Stimulated activated CD8-positive, alpha-beta memory T cell treated with anti-CD3 and anti-CD28 coated beads, Interleukin-4, amount 100 ng/mL, for 24 hours (primary cell): ENCODE measurements around the gene GRIK2.

ENCODE experiments used
- DNase-seq: peaks from one replicate; pipeline ENCODE4 v3.0.0-alpha.2; 2020; ENCODE audit warnings: low read depth

Gene GRIK2

GRCh38 chr6:101458336-101458735 lies 64.8 kb downstream of the GRIK2 start:
- DNase-seq: no peak

DNA sequence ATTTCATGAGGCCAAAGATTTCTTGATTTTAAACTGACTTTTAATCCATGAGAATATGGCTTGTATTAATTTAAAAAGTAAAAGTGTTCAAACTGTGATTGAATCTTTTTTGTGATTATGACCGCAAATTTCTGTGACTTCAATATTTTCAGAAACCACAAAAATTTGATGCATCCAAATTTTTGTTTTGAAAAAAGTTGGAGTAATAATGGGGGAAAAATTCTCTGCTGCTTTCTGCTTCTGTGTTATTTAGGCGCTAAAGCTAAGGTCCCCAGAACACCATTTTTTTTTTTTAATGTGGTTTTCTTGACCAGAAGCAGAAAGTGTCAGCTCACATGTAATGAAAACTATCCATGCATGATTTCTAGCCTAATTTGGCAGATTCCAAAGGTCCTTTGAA lies 65.3 kb downstream of the GRIK2 start:
- no peak for DNase-seq

- no peak for DNase-seq
Observed at GRCh38 chr6:101462576-101462975, 69.1 kb downstream of the GRIK2 start.

- DNase-seq: no peak
Observed at GRCh38 chr6:101465863-101466262, 72.4 kb downstream of the GRIK2 start.

DNA sequence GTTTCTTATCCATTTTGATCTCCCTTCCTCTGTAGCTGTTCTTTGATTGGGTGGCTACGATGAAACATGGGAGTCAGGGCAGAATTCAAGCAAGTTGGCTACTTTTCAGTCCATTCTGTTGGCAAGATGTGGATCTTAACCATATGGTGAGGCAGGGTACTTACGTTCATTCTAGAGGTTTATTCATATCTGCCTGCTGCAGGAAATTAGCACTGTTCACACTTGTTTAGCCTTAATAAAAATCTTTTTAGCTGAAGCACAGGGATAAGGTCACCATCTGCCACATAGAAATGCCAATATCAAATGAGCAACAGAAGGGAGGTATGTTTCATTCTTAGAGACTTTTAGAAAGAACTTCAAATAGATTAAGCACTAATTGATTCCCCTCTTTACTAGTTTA lies 83.9 kb downstream of the GRIK2 start:
- DNase-seq: no peak

DNA sequence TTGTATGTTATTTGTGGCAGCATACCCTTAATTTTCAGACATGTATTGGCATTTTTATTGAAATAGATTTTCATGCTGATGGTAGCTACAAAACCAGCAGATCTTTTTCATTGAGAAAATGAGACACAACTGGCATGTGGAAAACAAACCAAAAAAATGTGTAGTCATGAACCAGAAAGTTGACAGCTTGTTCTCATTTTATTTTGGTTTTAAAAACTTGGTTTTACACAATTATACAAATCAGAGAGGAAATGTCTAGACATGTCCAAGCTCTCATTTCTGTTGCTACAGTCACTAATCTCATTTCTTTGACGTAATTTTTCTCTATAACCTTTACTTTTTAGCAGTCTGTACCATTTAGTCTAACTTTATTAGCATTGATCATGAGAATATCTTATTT lies 85.4 kb downstream of the GRIK2 start:
- no peak for DNase-seq

DNA sequence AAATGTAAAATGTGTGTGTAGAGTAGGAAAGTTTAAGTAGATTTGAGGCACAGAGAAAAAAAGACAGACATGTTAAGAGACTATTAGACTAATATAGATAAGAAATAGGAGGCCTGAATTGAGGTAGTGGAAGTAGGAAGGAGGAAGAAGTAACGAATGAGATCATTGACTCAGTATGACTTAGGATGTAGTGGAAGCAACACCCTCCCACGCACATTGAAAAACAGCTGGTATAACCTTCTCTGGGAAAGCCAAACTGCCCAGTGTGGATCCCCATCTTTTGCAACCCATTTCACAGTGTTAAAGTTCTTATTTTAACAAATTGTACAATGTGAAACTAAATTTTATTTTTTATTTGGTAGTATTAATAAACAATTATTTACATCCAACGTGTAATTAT lies 89.1 kb downstream of the GRIK2 start:
- no peak for DNase-seq

- DNase-seq: no peak
Observed at GRCh38 chr6:101484781-101485180, 91.3 kb downstream of the GRIK2 start.

DNA sequence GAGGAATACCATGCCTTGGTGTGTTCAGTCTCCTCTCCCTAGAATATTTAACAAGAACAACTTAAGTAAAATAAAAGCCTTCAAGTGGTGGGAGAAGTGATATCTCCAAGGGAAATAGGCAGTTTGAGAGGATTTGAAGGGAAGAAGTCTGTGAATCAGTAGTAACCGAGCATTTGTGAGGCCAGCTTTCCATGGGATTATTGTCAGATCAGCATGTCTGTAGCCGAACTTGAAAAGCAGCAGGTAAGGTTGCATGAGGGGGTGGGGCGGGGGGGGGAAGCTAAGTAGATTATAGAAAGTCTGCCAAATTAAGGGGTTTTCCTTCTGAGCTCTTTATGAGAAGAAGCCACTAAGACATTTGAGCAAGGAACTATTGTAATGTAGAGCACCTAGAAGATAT lies 92.6 kb downstream of the GRIK2 start:
- no peak for DNase-seq

GRCh38 chr6:101486726-101487125 lies 93.2 kb downstream of the GRIK2 start:
- DNase-seq: no peak

GRCh38 chr6:101489456-101489855 lies 95.9 kb downstream of the GRIK2 start:
- no peak for DNase-seq

DNA sequence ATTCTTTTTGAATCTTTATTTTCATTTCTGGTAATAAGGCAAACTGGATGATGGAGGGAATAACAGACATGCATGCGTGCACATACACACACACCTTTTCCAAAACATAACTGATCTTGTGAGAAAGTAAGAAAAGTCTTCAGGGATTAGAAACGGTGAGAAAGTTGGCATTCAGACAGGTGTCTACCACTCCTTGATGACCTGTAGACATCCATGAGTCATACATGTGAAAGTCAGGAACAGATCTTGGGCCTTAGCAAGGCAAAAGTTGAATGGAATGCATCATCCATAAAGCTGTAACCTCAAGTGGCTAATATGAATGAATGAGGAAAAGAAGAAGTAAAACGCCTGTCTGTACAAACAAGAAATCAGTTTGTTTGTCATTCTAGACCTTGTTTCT lies 97.3 kb downstream of the GRIK2 start:
- no peak for DNase-seq

DNA sequence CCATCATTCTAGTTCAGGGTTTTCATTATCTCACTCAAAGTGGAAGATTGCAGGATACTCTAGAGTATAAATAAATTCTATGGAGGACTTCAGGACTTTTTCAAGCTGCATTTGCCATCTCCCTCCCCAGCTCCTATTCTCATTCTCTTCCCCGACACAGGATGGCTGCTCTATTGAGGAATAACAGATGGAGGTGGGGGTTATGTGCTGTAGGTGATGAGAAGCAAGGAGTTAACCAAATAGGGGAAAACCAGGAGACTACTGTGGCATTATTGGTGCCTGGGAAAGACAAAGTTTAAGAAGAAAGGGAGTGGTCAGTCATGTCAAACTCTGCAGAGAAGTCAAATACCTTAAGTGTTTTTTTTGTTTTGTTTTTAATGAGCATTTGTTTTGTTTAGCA lies 109.3 kb downstream of the GRIK2 start:
- DNase-seq: no peak

GRCh38 chr6:101509536-101509935 lies 116.0 kb downstream of the GRIK2 start:
- no peak for DNase-seq

DNA sequence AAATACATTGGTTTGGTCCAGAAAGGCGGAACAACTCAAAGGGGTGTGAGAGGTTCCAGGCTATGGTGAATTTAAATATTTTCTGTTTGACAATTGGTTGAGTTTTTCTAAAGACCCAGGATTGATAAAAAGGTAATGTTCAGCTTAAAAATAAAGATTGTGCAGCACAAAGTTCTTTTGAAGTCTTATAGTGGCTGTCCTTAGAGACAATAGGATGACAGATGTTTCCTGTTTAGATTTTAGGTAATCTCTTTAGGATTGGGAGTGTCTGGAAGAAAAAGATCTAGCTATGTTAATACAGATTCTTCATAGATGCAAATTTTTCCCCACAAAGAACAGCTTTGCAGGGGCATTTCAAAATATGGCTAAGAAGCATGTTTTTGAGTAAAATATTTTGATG lies 119.7 kb downstream of the GRIK2 start:
- no peak for DNase-seq

DNA sequence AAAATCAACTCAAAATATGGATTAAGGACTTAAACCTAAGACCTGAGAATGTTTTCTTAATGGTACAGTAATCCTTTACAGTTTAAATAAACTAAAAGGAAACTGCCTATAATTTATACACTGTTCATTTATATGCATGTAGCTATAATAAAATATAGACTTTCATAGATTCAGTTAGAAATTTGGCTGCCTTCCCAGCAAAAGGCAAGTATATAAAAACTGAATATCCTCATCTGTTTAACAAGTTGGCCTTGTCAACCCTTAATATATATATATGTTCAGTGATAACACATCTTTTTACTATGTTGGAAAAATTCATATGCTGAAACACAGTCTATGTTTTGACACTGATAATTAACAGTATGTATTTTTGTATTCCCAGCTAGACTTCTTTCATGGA lies 123.1 kb downstream of the GRIK2 start:
- DNase-seq: no peak

GRCh38 chr6:101517632-101518031 lies 124.1 kb downstream of the GRIK2 start:
- DNase-seq: no peak

- DNase-seq: no peak
Observed at GRCh38 chr6:101522254-101522653, 128.7 kb downstream of the GRIK2 start.

GRCh38 chr6:101527467-101527866 lies 134.0 kb downstream of the GRIK2 start:
- no peak for DNase-seq

GRCh38 chr6:101528801-101529200 lies 135.3 kb downstream of the GRIK2 start:
- DNase-seq: no peak

DNA sequence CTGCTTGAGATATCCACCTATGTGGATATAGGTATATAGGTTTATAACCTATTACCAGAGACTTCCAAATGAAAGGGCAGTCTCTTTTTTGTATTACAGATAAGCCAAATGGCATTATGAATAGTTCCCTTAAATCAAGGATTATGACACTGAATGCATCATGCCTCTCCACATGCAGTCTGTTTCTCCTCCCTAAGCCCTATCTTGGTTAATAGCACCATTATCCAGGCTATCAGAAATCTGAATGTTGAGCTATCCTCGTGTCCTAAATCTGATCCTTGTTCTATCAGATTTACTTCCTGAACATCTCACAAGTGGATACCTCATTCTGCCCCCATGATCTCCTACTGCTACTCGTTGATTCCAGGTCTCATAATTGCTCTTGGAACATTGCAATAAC lies 138.0 kb downstream of the GRIK2 start:
- no peak for DNase-seq

GRCh38 chr6:101534386-101534785 lies 140.9 kb downstream of the GRIK2 start:
- no peak for DNase-seq

DNA sequence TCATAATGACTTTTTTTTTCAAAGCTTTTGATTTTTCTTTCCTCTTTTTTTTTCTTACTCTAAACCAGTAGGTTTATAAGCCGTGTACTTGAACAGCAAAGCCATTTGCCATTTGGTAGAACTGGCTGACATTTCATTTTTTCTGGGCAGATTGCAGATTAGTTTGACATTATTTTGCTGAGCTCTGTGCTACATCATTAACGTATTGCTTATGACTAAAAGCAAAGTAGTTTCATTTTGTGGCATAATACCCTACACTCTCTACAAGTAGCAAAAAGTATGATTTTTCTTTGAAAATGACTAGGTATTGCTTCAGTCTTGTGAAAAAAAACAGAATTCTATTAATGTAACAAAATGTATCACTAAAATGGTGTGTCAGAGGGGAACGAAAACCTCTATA lies 141.3 kb downstream of the GRIK2 start:
- DNase-seq: no peak

GRCh38 chr6:101537753-101538316 lies 144.3 kb downstream of the GRIK2 start:
- no peak for DNase-seq
